NT2/D1 (cell line): Measurements from ENCODE around the gene KCNJ6.

Experiments
- SUZ12 ChIP-seq: IDR thresholded peaks from 2 replicates; pipeline ENCODE4 v1.6.1; 2011; ENCODE audit not compliant: insufficient read length, insufficient read depth; ENCODE audit errors: extremely low read depth
- YY1 ChIP-seq: IDR thresholded peaks from 2 replicates; pipeline ENCODE4 v1.6.1; 2011; ENCODE audit not compliant: insufficient read length, insufficient read depth

- TF ChIP-seq SUZ12 (no peak), YY1 (no peak)
Observed at GRCh38 chr21:37863842-37864241, 52.4 kb downstream of the KCNJ6 start.
